ENCODE results near the gene CYP2F1. TPM values are rescaled to one million over a fixed set of nuclear protein-coding genes. Genes with fewer than 3 reads are reported as not detected.

Gene CYP2F1, protein sequence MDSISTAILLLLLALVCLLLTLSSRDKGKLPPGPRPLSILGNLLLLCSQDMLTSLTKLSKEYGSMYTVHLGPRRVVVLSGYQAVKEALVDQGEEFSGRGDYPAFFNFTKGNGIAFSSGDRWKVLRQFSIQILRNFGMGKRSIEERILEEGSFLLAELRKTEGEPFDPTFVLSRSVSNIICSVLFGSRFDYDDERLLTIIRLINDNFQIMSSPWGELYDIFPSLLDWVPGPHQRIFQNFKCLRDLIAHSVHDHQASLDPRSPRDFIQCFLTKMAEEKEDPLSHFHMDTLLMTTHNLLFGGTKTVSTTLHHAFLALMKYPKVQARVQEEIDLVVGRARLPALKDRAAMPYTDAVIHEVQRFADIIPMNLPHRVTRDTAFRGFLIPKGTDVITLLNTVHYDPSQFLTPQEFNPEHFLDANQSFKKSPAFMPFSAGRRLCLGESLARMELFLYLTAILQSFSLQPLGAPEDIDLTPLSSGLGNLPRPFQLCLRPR
- total RNA-seq, result not detected

DNA sequence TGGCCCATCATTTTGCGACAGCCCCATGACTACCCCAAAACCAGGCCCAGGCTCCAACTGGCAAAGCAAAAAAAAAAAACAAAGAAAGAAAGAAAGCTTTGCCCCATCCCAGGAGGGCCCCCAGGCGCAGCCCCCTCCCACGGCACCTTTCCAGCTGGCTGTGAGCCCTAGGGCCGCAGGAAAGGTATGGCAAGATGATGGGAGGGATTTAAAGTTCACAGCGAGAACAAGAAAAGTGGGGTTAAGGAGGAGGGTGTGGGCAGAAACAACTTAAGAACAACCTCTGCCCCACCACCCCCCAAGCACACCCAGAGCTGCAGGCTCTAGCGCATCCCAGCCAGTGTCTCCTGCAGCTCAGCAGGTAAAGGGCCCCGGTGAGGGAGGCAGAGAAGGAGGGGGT lies at the start of gene CYP2F1:
CYP2F1 (plus strand) TSS at position 301 of the 400 bp plus-strand sequence. CDS start 1,757 bp downstream, outside the sequence.
- TF ChIP-seq, protein P1, sequence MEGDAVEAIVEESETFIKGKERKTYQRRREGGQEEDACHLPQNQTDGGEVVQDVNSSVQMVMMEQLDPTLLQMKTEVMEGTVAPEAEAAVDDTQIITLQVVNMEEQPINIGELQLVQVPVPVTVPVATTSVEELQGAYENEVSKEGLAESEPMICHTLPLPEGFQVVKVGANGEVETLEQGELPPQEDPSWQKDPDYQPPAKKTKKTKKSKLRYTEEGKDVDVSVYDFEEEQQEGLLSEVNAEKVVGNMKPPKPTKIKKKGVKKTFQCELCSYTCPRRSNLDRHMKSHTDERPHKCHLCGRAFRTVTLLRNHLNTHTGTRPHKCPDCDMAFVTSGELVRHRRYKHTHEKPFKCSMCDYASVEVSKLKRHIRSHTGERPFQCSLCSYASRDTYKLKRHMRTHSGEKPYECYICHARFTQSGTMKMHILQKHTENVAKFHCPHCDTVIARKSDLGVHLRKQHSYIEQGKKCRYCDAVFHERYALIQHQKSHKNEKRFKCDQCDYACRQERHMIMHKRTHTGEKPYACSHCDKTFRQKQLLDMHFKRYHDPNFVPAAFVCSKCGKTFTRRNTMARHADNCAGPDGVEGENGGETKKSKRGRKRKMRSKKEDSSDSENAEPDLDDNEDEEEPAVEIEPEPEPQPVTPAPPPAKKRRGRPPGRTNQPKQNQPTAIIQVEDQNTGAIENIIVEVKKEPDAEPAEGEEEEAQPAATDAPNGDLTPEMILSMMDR (IDR thresholded peaks at IDR 0.05; ENCODE audit: low read depth), result no peak

DNA sequence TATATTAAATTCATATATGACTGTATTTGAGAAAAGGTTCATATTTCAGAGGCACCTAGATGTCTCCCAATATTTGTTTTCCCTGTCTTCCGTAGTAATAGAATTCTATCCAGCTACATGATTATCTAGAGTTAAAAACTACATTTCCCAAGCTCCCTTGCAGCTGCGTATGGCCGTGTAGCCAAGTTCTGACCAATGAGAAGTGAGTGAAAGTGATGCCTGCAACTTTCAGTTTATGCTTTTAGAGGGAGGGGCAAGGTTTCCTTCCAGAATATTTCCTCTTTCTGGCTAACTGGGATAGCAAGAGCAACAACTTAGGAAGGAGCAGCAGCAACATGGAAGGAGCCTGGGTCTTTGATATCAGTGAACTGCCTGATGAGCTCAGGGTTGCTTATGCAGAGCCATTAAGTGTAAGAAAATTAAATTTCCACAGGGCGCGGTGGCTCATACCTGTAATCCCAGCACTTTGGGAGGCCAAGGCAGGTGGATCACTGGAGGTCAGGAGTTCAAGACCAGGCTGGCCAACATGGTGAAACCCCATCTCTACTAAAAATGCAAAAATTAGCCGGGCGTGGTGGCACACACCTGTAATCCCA lies 49.2 kb upstream of the CYP2F1 start:
- TF ChIP-seq, protein P1 (IDR thresholded peaks at IDR 0.05; ENCODE audit: low read depth), result no peak

DNA sequence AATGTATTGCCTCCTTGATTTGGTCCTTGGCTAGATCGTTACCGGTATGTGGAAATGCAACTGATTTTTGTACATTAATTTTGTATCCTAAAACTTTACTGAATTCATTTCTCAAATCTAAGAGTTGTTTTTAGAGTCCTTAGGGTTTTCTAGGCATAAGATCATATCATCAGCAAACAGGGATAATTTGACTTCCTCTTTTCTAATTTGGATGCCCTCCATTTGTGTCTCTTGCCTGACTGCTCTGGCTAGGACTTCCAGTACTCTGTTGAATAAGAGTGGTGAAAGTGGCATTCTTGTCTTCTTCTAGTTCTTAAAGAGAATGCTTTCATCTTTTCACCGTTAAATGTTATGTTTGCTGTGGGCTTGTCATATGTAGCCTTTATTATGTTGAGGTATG lies 37.9 kb upstream of the CYP2F1 start:
- TF ChIP-seq, protein P1 (IDR thresholded peaks at IDR 0.05; ENCODE audit: low read depth), result no peak

DNA sequence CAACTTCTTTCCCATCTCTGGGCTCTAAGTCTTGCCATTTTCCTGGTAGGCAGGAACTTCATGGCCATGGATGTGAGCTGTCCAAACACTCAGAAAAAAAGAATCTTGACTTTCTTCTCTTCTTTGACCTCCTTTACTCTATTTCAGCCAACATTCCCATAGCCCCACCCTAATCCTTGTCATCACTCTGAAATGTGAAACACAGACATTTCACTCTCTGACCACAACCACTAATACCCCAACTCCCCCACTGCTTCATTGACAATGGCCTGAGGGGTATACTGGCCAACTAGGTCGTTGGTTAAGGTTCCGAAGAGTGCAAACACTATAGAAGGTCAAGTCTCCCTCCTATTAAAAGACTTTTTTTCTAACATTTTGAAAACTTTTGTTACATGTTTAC lies 30.7 kb upstream of the CYP2F1 start:
- TF ChIP-seq, protein P1 (IDR thresholded peaks at IDR 0.05; ENCODE audit: low read depth), result no peak

DNA sequence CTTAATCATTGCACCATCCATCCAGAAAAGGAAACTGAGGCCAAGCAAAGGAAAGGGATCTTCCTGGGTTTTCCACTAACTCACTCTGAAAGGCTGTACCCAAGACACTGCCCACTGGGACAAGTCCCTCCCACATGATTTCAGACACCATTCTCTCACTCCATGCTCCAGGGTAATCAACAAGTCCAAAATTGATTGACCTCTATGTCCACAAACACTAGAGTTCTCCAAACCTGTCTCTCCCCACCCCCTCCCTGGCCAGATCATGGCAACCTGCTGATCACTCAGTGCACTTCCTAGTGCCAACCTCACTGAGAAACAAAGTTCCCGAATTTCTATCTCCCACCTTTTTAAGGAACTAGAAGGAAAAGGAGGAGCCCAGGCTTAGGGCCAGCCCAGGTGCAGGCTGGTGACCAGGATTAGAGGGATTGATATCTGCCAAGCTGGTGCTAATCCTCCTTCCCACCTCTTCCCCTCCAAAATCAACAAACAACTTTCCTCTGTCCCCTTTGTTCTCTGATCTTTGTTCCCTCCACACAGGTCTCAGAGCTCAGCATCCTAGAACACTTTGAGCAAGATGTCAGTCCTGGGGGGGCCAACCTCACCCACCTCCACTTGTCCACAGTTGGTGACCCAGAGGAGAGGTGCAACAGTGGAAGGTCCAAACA lies 28.4 kb upstream of the CYP2F1 start:
- TF ChIP-seq, protein P1 (IDR thresholded peaks at IDR 0.05; ENCODE audit: low read depth), result no peak

DNA sequence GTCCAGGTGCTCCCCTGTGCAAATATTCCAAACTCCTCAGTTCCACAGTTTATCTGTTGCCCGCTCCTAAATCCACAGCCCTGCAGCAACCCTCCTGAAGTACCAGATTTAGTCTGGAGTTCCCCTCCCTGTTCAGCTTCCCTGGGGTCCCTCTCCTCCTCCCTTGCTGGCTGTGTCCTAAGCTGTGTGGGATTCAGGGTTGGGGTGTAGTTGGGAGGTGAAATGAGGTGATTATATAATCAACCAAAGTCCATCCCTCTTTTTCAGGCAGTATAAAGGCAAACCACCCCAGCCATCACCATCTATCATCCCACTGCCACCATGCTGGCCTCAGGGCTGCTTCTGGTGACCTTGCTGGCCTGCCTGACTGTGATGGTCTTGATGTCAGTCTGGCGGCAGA lies 26.1 kb upstream of the CYP2F1 start, which contains the start of gene CYP2A13:
CYP2A13 (plus strand) TSS at position 301 of the 400 bp plus-strand sequence; CDS start at position 322, 21 bp downstream.
- TF ChIP-seq, protein P1 (IDR thresholded peaks at IDR 0.05; ENCODE audit: low read depth), result no peak

DNA sequence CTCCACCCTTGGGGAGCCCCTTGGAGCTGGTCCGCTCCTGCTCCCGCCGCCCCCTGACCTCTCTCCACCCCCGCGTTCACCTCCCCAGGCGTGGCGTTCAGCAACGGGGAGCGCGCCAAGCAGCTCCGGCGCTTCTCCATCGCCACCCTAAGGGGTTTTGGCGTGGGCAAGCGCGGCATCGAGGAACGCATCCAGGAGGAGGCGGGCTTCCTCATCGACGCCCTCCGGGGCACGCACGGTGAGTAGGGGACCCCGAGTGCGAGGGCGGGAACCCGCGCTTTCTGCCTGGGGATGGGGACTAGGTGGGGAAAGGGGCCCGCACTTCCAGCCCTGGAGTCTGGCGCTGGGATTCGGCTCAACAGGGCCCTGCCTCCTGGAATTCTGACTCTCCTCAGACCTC lies 24.3 kb upstream of the CYP2F1 start:
- TF ChIP-seq, protein P1 (IDR thresholded peaks at IDR 0.05; ENCODE audit: low read depth), result no peak

Measured in subcutaneous adipose tissue (tissue), 4 donors.